Naive B cell (primary cell): Measurements from ENCODE around the gene MACROD1. TPM values are rescaled to one million over a fixed set of nuclear protein-coding genes. Genes with fewer than 3 reads are reported as not detected.
"Not testable (repeated sequence)": the region's sequence is repeated elsewhere in the genome, so short reads cannot be mapped to it uniquely, and the experiment has no call there.

Experiments used
- ATAC-seq, 2 donors: fragments of 150-1000 bp; cut with Tn5 transposase; 2 replicates each; pipeline ENCODE4 v1.10.0; 2021; ENCODE audit warnings: low read depth in 2 of 2, mild to moderate bottlenecking in 2 of 2, moderate library complexity in 2 of 2
- DNase-seq: peaks from one replicate; pipeline ENCODE4 v3.0.0; 2022
- H3K27ac Mint-ChIP-seq, 6 donors: one replicate each; pipeline ENCODE4 v1.8.0; 2020 to 2022; ENCODE audit warnings: mild to moderate bottlenecking in 6 of 6, mixed read lengths in 6 of 6, moderate library complexity in 5 of 6, inconsistent platforms in 2 of 6
- H3K27me3 Mint-ChIP-seq, 3 donors: one replicate each; pipeline ENCODE4 v1.8.0; 2021 to 2022; ENCODE audit warnings: mixed read lengths in 3 of 3, mild to moderate bottlenecking in 1 of 3
- H3K36me3 Mint-ChIP-seq, 2 donors: one replicate each; pipeline ENCODE4 v1.8.0; 2020 to 2022; ENCODE audit warnings: mixed read lengths in 2 of 2, inconsistent platforms in 1 of 2, mild to moderate bottlenecking in 1 of 2
- H3K4me1 Mint-ChIP-seq, 3 donors: one replicate each; pipeline ENCODE4 v1.8.0; 2020 to 2022; ENCODE audit warnings: mixed read lengths in 3 of 3, inconsistent platforms in 1 of 3, mild to moderate bottlenecking in 1 of 3, moderate library complexity in 1 of 3
- H3K4me3 Mint-ChIP-seq, 8 donors: one replicate each; pipeline ENCODE4 v1.8.0; 2020 to 2022; ENCODE audit warnings: mild to moderate bottlenecking in 8 of 8, mixed read lengths in 8 of 8, moderate library complexity in 8 of 8, inconsistent platforms in 2 of 8
- H3K9me3 Mint-ChIP-seq, 7 donors: one replicate each; pipeline ENCODE4 v1.8.0; 2020 to 2022; ENCODE audit warnings: mixed read lengths in 7 of 7, mild to moderate bottlenecking in 5 of 7, inconsistent platforms in 2 of 7, moderate library complexity in 1 of 7
- polyA plus RNA-seq, 6 donors: library from polyadenylated mRNA; unstranded; fragments of 300-500 nt; fragmentation: Illumina TruSeq; gene quantifications; one replicate each; pipeline ENCODE4 v1.2.3, GENCODE V29; 2021; ENCODE audit warnings: low read depth in 6 of 6

MACROD1 gene
- polyA plus RNA-seq, 6 donors from 2014 or later = 1.5 to 7.0 (median 3.2) TPM

DNA sequence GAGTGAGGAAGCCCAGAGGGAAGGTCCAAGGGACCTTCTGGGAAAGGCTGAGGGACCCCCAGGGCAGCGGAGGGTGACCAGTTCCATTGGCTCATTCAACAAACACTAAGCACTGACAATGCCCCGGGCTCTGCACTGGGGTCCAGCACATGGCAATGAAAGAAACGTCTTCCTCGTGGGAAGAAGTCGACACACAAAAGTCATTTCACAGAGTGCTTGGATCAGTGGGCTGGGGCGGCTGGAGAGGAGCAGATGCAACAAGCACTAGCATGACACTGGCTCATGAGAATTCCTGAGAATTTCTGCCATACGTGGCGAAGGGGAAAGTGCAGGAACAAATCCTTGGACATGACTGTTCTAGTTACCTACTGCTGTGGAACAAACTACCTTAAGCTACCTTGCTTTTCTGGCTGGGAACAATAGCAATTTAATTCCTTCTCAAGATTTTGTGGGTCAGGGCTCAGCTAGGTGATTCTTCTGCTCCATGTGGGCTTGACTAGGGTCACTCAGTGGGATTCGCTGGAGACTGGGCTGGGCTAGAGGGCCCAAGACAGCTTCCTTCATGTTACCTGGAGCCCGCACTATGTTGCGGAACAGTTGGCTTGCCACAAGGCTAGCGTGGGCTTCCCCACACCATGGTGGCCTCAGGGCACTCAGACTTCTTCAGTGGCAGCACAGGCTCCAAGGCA, 13.2 kb upstream of the MACROD1 start:
- no peak for ATAC-seq
- Mint-ChIP-seq H3K4me1 (peaks cover 21 to 33% (median 32%) of the 10 kb centered on the region in 3 donors), H3K9me3 (no peaks in the 10 kb centered on the region), H3K4me3 (peak overlapping the region in 1 of 8 donors; percentile 20), H3K27ac (peak overlapping the region in 1 of 6 donors; percentile 54), H3K36me3 (no peaks in the 10 kb centered on the region), H3K27me3 (no peaks in the 10 kb centered on the region)
- DNase-seq = no peak

DNA sequence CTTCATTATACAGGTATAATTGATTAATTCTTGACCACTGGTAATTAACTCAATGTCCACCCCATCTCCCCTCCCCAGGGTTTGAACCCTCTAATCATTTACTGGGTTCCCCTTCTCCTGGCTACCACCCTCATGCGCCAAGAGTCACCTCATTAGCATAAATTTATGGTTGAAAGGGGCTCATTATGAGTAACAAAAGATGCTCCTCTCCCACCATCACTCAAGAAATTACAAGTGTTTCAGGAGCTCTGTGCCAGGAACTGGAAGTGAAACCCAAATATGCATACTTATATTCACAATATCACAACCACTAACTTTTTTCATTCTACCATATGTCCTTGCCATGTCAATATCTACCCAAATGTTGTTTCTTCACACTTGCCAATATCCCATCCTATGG, 12.3 kb upstream of the MACROD1 start:
- Mint-ChIP-seq H3K4me3 (peak overlapping the region in 1 of 8 donors; percentile 51), H3K27me3 (no peaks in the 10 kb centered on the region), H3K27ac (peak overlapping the region in 1 of 6 donors; percentile 15), H3K4me1 (peaks cover 14 to 27% (median 23%) of the 10 kb centered on the region in 3 donors), H3K36me3 (no peaks in the 10 kb centered on the region), H3K9me3 (no peaks in the 10 kb centered on the region)
- ATAC-seq (no peak), DNase-seq (no peak)

DNA sequence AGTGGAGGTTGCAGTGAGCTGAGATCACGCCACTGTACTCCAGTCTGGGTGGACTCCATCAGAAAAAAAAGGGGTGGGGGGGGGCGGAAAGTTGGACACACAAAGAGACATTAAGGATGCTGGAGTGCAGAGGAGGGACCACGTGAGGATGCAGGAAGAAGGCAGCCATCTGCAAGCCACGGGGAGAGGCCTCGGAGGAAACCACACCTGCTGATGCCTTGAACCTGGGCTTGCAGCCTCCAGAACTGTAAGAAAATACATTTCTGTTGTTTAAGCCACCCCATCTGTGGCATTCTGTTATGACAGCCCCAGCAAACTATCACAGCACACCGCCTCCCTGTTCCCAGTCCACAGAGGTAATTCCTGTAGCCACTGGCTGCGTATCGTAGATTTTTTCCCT, 10.8 kb upstream of the MACROD1 start:
- Mint-ChIP-seq H3K9me3 (no peaks in the 10 kb centered on the region), H3K4me1 (peaks cover 9 to 26% (median 15%) of the 10 kb centered on the region in 3 donors), H3K36me3 (no peaks in the 10 kb centered on the region), H3K4me3 (no peak overlapping the region), H3K27ac (no peak overlapping the region), H3K27me3 (no peaks in the 10 kb centered on the region)
- no peak for ATAC-seq
- DNase-seq = no peak

DNA sequence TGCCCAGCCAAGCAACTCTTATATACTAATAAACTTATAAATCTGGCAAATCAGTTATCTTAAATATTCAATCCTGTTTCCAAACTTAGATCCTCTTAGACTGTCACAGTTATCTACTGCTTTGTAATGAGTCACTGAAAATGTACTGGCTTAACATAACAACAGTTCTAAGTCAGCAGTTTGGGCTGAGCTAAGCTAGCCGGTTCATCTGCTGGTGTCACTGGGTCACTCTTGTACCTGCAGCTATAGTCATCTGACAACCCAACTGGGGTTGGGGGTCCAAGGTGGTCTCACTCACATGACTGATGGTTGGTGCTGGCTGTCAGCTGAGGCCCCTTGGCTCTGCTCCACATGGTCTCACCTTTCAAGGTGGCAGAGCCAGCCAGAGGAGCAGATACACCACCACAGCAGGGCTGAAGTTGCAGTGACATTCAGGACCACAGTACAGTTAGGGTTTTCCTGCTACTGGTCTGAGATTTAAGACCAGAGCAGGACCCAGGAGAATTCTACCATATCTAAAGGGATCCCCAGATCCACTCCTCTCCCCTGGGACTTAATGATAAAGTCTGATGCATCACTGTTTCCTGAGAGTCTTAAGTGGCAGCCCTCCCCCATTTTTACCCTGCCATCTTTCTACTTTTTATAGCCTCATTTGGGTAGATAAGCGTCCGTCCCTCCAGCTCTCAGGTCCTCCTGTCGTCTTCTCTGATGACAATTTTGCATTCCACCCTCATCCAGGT, 7.9 kb upstream of the MACROD1 start:
- ATAC-seq = no peak
- H3K4me3 Mint-ChIP-seq = peak overlapping the region in 1 of 8 donors; percentile 29
- H3K27me3 Mint-ChIP-seq = no peaks in the 10 kb centered on the region
- DNase-seq = no peak
- H3K9me3 Mint-ChIP-seq = no peaks in the 10 kb centered on the region
- H3K27ac Mint-ChIP-seq = no peak overlapping the region
- H3K36me3 Mint-ChIP-seq = no peaks in the 10 kb centered on the region
- peaks cover 6 to 16% (median 9%) of the 10 kb centered on the region in 3 donors for H3K4me1 Mint-ChIP-seq

DNA sequence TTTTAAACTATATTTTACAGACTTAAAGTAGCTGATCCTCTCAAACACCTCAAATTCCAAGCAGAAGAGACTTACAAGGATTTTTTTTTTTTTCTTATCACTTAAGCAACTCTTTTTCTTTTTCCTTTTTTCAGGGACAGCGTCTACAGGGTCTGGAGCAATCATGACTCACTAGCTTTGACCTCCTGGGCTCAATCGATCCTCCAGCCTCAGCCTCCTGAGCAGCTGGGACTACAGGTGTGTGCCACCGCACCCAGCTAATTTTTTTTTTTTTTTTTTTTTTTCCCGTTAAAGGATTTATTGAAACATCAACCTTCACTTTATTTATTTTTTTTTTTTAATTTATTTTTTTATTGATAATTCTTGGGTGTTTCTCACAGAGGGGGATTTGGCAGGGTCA, 4.5 kb upstream of the MACROD1 start:
- ATAC-seq (no peak), DNase-seq (no peak)
- H3K36me3 Mint-ChIP-seq = no peaks in the 10 kb centered on the region
- no peak overlapping the region for H3K27ac Mint-ChIP-seq
- no peak overlapping the region for H3K4me3 Mint-ChIP-seq
- peaks cover 4 to 10% (median 7%) of the 10 kb centered on the region in 3 donors for H3K4me1 Mint-ChIP-seq
- H3K9me3 Mint-ChIP-seq = no peaks in the 10 kb centered on the region
- H3K27me3 Mint-ChIP-seq = no peaks in the 10 kb centered on the region

DNA sequence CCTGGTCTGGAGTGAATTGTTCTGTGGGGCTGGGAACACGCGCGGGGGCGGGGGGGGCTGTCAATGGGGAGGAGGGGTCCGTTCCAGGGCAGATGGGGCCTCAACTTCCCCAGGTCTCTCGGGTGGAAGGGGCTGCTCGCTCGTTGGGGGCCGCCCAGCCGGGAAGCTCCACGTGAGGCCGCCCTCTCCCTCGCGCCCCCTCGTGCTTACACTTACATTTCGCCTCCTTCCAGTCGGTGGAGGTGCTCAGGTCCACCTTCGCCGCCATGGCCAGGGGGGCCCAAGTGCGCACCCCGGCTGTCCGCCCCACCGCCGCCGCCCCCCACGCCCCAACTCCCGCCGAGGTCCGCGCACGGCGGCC, 452 bp downstream of the MACROD1 start:
- peak overlapping the region in 1 of 6 donors; percentile 66 for H3K27ac Mint-ChIP-seq
- DNase-seq = no peak
- no peaks in the 10 kb centered on the region for H3K36me3 Mint-ChIP-seq
- peak overlapping the region in 5 of 8 donors; percentile 84 to 93 (median 88) for H3K4me3 Mint-ChIP-seq
- H3K9me3 Mint-ChIP-seq = no peaks in the 10 kb centered on the region
- H3K27me3 Mint-ChIP-seq = no peaks in the 10 kb centered on the region
- H3K4me1 Mint-ChIP-seq = peaks cover 11 to 19% (median 13%) of the 10 kb centered on the region in 3 donors
- peak in 1 of 2 donors; percentile 31 for ATAC-seq

DNA sequence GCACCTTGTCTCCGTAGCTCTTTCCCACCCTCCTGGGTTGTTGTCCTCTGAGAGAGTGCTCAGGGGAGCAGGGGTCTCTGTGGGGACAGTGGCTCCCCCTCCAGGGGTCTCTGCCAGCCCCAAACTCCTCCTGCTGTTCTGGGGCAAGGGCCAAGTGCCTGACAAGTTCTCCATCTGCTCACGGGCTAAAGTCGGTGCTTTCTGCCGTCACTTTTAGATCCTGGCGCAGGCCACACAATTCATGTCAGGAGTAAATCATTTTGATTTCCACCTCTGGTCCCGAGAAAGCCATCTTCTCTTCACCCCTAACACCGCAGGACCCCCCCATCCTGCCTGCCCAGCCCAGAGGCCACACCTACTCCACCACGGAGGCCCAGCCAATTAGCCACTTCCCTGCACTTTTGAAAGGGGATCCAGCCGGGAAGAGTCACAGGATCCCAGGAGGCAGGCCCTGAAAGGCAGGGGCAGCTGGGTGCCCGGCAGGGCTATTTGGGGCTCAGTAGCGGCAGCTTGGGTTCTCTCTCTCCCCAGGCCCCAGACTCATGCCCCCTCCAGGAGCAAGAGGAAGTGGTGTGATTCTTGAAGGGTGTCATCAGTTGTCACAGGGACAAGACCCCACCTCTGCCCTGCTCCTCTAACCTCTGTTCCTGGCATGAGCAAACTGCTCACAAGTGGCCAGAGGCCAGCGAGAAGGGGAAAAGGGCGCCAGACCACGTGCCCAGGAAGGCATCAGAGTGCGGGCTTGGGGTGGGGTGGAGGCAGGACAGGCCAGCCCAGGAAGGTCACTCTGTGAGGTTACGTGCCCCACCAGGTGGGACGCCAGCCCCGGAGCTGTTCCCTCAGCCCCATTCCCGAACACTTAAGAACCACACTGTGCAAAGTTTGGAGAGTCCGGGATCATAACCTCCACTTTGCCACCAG, 1.3 kb downstream of the MACROD1 start:
- no peaks in the 10 kb centered on the region for H3K36me3 Mint-ChIP-seq
- DNase-seq = no peak
- H3K9me3 Mint-ChIP-seq = no peaks in the 10 kb centered on the region
- H3K27me3 Mint-ChIP-seq = no peaks in the 10 kb centered on the region
- peaks cover 11 to 19% (median 13%) of the 10 kb centered on the region in 3 donors for H3K4me1 Mint-ChIP-seq
- ATAC-seq = peak; percentile 37 to 55
- H3K4me3 Mint-ChIP-seq = peak overlapping the region; percentile 82 to 93 (median 87)
- peak overlapping the region in 5 of 6 donors; percentile 56 to 89 (median 79) for H3K27ac Mint-ChIP-seq

DNA sequence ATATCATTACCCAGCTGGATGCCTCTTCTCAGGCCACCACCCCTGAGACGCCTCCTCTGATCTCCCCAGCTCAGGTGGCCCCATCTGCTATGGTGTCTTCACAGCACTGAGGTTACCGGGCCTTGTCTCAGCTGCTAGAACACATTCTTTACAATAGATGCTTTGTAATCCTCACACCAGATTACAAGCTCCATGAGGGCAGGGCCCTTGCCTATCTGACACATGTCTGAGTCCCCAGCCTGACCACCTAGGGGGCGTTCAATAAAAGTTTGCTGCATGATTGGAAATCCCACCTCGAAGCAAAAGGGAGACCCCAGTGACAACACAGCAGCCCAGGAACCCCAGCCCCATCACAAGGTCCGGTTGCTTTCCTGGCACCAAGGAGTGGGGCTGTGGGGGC, 2.0 kb downstream of the MACROD1 start:
- ATAC-seq (no peak), DNase-seq (no peak)
- H3K27me3 Mint-ChIP-seq = no peaks in the 10 kb centered on the region
- H3K9me3 Mint-ChIP-seq = no peaks in the 10 kb centered on the region
- no peaks in the 10 kb centered on the region for H3K36me3 Mint-ChIP-seq
- peaks cover 11 to 19% (median 13%) of the 10 kb centered on the region in 3 donors for H3K4me1 Mint-ChIP-seq
- H3K27ac Mint-ChIP-seq = peak overlapping the region in 1 of 6 donors; percentile 85
- H3K4me3 Mint-ChIP-seq = peak overlapping the region in 6 of 8 donors; percentile 21 to 93 (median 63)

DNA sequence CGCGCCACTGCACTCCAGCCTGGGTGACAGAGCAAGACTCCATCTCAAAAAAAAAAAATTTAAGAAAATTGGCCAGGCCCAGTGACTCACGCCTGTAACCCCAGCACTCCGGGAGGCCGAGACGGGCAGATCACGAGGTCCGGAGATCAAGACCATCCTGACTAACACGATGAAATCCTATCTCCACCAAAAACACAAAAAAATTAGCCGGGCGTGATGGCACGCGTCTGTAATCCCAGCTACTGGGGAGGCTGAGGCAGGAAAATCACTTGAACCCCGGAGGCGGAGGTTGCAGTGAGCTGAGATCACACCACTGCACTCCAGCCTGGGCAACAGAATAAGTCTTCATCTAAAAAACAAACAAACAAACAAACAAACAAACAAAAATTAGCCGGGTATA, 3.1 kb downstream of the MACROD1 start:
- not testable (repeated sequence) for H3K4me3 Mint-ChIP-seq, H3K36me3 Mint-ChIP-seq, H3K9me3 Mint-ChIP-seq, H3K27me3 Mint-ChIP-seq, DNase-seq, ATAC-seq, H3K27ac Mint-ChIP-seq
- H3K4me1 Mint-ChIP-seq = peaks cover 9 to 19% (median 11%) of the 10 kb centered on the region in 3 donors

DNA sequence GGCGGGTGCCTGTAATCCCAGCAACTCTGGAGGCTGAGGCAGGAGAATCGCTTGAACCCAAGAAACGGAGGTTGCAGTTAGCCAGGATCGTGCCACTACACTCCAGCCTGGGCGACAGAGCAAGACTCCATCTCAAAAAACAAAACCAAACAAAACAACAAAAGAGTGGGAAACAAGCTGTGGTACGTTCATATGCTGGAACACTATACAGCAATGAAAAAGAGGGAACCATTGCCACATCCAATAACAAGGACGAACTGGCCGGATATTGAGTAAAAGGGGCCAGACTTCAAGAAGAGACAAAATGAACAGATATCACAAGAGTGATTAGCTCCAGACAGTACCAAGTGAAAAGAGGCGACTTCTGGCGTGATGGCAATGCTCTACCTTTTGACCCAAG, 4.9 kb downstream of the MACROD1 start:
- no peaks in the 10 kb centered on the region for H3K9me3 Mint-ChIP-seq
- ATAC-seq (no peak), DNase-seq (no peak)
- H3K4me1 Mint-ChIP-seq = peaks cover 6 to 11% (median 7%) of the 10 kb centered on the region in 3 donors
- no peak overlapping the region for H3K4me3 Mint-ChIP-seq
- H3K27ac Mint-ChIP-seq = no peak overlapping the region
- no peaks in the 10 kb centered on the region for H3K27me3 Mint-ChIP-seq
- H3K36me3 Mint-ChIP-seq = no peaks in the 10 kb centered on the region

DNA sequence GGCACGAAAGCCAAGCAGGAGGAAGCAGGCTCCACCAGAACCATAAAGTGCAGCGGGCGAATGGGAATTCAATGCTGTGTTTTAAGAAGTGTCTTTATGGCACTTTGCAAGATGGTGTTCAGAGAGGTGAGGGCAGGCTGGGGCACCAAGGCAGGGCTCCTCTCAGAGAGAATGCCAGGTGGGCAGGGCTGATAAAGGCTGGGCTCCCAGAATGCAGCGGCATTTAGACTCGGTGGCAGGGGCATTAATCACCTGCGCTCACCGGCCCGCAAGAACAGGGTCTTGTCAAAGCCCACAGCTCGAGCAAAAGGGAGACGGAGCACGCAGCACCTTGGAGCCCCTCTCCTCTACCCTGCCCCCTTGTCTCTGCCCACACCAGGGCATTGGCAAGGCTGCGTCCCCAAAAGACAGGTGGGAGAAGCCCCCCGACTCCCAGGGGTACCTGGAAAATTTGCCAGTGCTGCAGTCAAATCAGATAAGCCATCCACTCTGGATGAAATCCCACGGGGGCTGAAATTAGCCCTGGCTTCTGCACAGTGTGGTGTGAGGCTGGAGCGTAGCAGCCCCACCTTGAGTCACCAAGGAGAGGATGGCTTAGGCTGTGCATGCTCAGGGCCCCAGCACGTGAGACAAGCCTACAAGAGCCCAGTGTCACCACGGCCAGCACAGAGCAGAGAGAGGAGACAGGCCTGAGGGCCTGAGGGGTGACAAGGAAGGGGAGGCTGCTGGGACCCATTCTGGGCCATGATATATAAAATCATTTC, 8.1 kb downstream of the MACROD1 start:
- peaks cover 0 to 13% (median 9%) of the 10 kb centered on the region in 3 donors for H3K27me3 Mint-ChIP-seq
- DNase-seq = no peak
- H3K9me3 Mint-ChIP-seq = no peaks in the 10 kb centered on the region
- peaks cover 5 to 9% (median 6%) of the 10 kb centered on the region in 3 donors for H3K4me1 Mint-ChIP-seq
- H3K4me3 Mint-ChIP-seq = no peak overlapping the region
- ATAC-seq = no peak
- H3K27ac Mint-ChIP-seq = no peak overlapping the region
- H3K36me3 Mint-ChIP-seq = no peaks in the 10 kb centered on the region

DNA sequence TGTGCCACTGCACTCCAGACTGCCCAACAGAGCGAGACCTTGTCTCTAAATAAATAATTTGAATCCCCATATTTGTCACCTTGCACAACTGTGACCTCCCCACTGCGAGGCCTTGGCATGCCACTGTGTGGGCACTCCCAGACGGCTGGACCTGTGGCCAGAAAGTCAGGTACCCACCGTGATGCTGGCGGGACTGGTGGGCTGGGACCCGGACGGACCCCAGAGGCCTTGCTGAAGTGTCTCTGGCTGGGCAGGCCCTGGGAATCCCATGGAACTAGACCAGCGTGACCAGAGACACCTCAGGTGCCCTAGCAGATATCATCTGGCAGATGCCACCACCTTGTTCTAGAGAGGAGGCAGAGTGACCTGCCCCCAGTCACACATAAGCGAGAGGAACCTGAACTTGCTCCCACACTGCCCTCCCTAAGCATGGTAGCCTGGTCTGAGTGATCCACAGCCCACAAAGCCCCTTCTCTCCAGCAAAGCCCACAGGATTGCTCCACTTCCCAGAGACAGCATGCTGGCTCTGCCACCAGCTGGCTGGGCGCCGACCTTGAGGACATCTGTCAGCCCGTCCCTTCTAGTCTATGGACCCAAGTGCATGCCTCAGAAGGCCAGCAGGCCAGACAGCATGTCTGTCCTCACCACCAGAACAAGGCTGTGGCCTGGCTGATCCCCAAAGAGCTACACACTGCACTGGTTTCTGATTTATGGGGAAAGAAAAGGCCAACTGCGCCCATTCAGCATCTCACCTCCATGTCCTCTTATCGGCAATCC, 9.5 kb downstream of the MACROD1 start:
- no peak for DNase-seq
- Mint-ChIP-seq H3K9me3 (no peaks in the 10 kb centered on the region), H3K27ac (peak overlapping the region in 1 of 6 donors; percentile 79), H3K36me3 (no peaks in the 10 kb centered on the region), H3K4me3 (peak overlapping the region in 1 of 8 donors; percentile 47), H3K27me3 (peaks cover 0 to 13% (median 9%) of the 10 kb centered on the region in 3 donors), H3K4me1 (peaks cover 5 to 9% (median 6%) of the 10 kb centered on the region in 3 donors)
- ATAC-seq = no peak
